ENCODE data around the gene PGLYRP2.
A peak's percentile ranks its signal among the peaks of the same experiment; 100 is the strongest.

PGLYRP2 gene

GRCh38 chr19:15424692-15425272 lies 54.5 kb downstream of the PGLYRP2 start:
- DNase-seq (ENCODE audit: low spot score), result no peak

GRCh38 chr19:15424121-15424520 lies 55.2 kb downstream of the PGLYRP2 start:
- no peak for DNase-seq (ENCODE audit: low spot score)

GRCh38 chr19:15423130-15423529 lies 56.2 kb downstream of the PGLYRP2 start:
- DNase-seq (ENCODE audit: low spot score), result no peak

GRCh38 chr19:15422296-15423075 lies 56.8 kb downstream of the PGLYRP2 start:
- DNase-seq (ENCODE audit: low spot score), result no peak

- DNase-seq (ENCODE audit: low spot score), result no peak
Observed at GRCh38 chr19:15421721-15422260, 57.5 kb downstream of the PGLYRP2 start.

- DNase-seq (ENCODE audit: low spot score), result no peak
Observed at GRCh38 chr19:15421136-15421695, 58.1 kb downstream of the PGLYRP2 start.

- DNase-seq (ENCODE audit: low spot score), result peak; percentile 44
Observed at GRCh38 chr19:15419413-15420025, 59.8 kb downstream of the PGLYRP2 start.

Data from GM03348 (cell line).